Nephron progenitor cell (in vitro differentiated cells): ENCODE results near the gene LRP1.

Experiments used
- DNase-seq: peaks from one replicate; pipeline ENCODE4 v3.0.0; 2021
- H3K27ac Mint-ChIP-seq: 2 replicates; pipeline ENCODE4 v1.8.0; 2021; ENCODE audit warnings: mild to moderate bottlenecking, moderate library complexity, mixed read lengths
- H3K27me3 Mint-ChIP-seq: 2 replicates; pipeline ENCODE4 v1.8.0; 2021; ENCODE audit warnings: mild to moderate bottlenecking, low read depth, mixed read lengths; ENCODE audit not compliant: poor library complexity
- H3K36me3 Mint-ChIP-seq: 2 replicates; pipeline ENCODE4 v1.8.0; 2021; ENCODE audit warnings: low read depth, mixed read lengths
- H3K4me1 Mint-ChIP-seq: 2 replicates; pipeline ENCODE4 v1.8.0; 2021; ENCODE audit warnings: mixed read lengths
- H3K4me3 Mint-ChIP-seq: 2 replicates; pipeline ENCODE4 v1.8.0; 2021; ENCODE audit warnings: mild to moderate bottlenecking, moderate library complexity, mixed read lengths
- H3K9me3 Mint-ChIP-seq: 2 replicates; pipeline ENCODE4 v1.8.0; 2021; ENCODE audit warnings: mild to moderate bottlenecking, moderate library complexity, mixed read lengths
- CTCF ChIP-seq: fragments of 200-600 bp; sonication (generic); IDR thresholded peaks from 2 replicates; pipeline ENCODE4 v1.5.0; 2021; ENCODE audit warnings: antibody characterized with exemption

The LRP1 gene

DNA sequence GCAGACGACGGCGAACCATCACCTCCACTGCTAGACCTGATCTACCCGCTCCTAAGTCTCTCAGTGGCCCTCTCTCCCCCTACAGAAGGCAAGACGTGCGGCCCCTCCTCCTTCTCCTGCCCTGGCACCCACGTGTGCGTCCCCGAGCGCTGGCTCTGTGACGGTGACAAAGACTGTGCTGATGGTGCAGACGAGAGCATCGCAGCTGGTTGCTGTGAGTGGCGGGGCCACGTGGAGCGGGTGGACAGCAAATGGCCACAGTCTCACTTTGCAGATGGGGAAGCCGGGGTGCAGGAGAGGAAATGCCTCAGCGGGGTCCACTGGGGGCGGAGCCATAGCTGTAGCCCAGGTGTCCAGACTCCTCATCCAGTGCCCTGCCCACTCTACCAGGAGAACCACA is 66.9 kb downstream of the LRP1 start:
- DNase-seq: no peak
- Mint-ChIP-seq H3K36me3 (peaks cover 56% of the 10 kb centered on the region), H3K4me3 (no peak overlapping the region), H3K9me3 (no peaks in the 10 kb centered on the region), H3K27me3 (no peaks in the 10 kb centered on the region), H3K27ac (no peak overlapping the region), H3K4me1 (no peaks in the 10 kb centered on the region)
- TF ChIP-seq CTCF: no peak

GRCh38 chr12:57195611-57196371 is 67.5 kb downstream of the LRP1 start:
- Mint-ChIP-seq H3K36me3 (peaks cover 57% of the 10 kb centered on the region), H3K4me3 (no peak overlapping the region), H3K27ac (no peak overlapping the region), H3K27me3 (no peaks in the 10 kb centered on the region), H3K9me3 (no peaks in the 10 kb centered on the region), H3K4me1 (no peaks in the 10 kb centered on the region)
- no peak for DNase-seq
- no peak for TF ChIP-seq CTCF

GRCh38 chr12:57196439-57196838 is 68.2 kb downstream of the LRP1 start:
- Mint-ChIP-seq H3K4me3 (no peak overlapping the region), H3K27me3 (no peaks in the 10 kb centered on the region), H3K4me1 (no peaks in the 10 kb centered on the region), H3K27ac (peak overlapping the region; percentile 5), H3K9me3 (no peaks in the 10 kb centered on the region), H3K36me3 (peaks cover 60% of the 10 kb centered on the region)
- no peak for TF ChIP-seq CTCF
- DNase-seq: no peak

GRCh38 chr12:57196956-57197355 is 68.7 kb downstream of the LRP1 start:
- no peak for TF ChIP-seq CTCF
- Mint-ChIP-seq H3K36me3 (peaks cover 55% of the 10 kb centered on the region), H3K4me1 (no peaks in the 10 kb centered on the region), H3K27me3 (no peaks in the 10 kb centered on the region), H3K4me3 (no peak overlapping the region), H3K27ac (no peak overlapping the region), H3K9me3 (no peaks in the 10 kb centered on the region)
- DNase-seq: no peak

DNA sequence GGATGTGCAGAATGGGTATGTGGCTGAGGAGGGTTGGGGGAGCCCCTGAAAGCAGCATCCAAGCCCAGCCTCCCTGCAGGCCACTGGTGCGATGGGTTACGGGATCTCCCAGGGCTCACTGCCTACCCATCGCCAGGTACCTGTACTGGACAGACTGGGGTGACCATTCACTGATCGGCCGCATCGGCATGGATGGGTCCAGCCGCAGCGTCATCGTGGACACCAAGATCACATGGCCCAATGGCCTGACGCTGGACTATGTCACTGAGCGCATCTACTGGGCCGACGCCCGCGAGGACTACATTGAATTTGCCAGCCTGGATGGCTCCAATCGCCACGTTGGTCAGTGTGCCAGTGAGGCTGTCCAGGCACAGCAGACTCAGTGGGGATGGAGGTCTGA is 70.0 kb downstream of the LRP1 start:
- Mint-ChIP-seq H3K27ac (no peak overlapping the region), H3K36me3 (peaks cover 56% of the 10 kb centered on the region), H3K4me3 (no peak overlapping the region), H3K27me3 (no peaks in the 10 kb centered on the region), H3K4me1 (no peaks in the 10 kb centered on the region), H3K9me3 (no peaks in the 10 kb centered on the region)
- TF ChIP-seq CTCF: no peak
- DNase-seq: no peak

DNA sequence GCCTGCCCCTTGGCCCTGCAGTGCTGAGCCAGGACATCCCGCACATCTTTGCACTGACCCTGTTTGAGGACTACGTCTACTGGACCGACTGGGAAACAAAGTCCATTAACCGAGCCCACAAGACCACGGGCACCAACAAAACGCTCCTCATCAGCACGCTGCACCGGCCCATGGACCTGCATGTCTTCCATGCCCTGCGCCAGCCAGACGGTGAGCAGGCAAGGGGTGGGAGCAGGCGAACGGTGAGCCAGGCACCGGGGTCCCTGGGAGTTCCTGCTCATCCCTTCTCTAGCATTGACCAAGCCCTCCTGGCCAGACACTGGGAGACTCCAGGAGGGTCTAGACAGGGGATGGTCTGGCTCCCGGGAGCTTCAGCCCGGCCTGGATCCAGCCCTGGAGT is 70.9 kb downstream of the LRP1 start:
- H3K9me3 Mint-ChIP-seq: no peaks in the 10 kb centered on the region
- H3K36me3 Mint-ChIP-seq: peaks cover 56% of the 10 kb centered on the region
- H3K27ac Mint-ChIP-seq: no peak overlapping the region
- DNase-seq: no peak
- TF ChIP-seq CTCF: no peak
- no peaks in the 10 kb centered on the region for H3K4me1 Mint-ChIP-seq
- no peaks in the 10 kb centered on the region for H3K27me3 Mint-ChIP-seq
- H3K4me3 Mint-ChIP-seq: no peak overlapping the region
